DMS53 (cell line): Measurements from ENCODE around the gene TRAF2.

Source experiments
- DNase-seq: peaks from one replicate; lab custom pipeline; 2025; lab: John Stamatoyannopoulos, UW

TRAF2 gene

DNA sequence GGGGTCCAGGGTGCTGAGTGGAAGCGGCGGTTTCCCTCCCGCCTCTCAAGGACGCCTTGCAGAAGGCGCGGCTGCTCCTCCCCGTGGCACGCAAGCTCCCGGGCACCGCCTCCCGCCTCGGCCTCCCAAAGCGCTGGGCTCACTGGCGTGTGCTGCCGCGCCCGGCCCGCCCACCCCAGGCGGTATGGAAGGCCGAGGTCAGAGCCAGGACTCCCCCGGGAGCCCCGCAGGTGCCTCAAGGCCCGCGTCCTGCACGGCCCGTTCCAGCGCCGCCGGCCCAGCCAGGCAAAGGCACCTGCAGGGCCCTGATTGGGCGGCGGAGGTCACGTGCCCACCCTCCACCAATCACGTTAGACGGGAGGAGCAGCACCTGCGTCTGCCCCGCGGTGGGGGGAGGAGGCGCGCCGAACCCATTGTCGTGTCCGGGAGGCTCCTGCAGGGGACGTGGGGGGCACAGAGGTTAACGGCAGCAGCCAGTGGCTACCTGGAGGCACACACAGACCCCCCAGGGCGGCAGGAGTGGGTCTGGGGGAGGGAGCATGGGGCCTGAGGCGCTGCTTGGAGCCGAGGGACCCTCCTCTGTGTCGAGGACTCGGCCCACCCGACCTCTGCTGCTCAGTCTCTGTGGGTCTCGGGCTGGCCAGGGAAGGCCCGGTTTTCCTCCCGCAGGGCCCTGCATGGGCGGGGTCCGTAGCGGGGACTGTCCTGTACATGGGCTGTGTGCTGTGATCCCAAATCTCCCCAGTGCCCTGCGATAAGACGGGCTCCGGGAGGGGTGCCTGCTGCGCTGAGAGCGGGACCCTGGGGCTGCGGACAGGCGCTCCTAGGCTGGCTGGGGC lies 63.7 kb downstream of the TRAF2 start:
- peak; percentile 99 for DNase-seq

DNA sequence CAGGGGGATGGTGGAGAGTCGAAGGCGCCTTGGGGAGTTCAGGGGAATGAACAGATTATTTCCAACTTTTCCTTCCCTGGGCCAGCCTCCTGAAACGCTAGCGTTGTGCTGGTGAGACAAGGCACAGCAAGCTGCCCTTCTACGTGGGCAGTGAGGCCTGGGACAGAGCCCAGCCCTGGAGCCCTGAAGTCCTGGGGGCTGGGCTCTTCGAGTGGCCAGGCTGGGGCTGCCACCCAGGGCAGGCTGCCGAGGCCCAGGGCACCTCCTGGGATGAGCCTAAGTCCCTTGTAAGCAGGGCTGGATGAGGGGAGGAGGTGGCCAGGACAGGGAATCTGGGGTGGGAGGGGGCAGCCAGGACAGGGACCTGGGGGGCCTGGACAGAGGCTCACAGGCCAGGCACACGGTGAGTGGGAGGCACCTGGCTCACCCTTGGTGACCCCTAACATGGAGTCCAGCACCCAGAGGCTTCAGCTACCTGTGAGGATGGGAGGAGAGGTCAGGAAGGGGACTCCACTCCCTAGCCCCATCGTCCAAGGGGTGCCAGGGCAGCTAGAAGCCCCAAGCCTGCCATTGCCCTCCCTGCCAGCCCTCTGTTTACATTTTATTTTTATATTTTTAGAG lies 64.5 kb downstream of the TRAF2 start:
- peak; percentile 68 for DNase-seq

DNA sequence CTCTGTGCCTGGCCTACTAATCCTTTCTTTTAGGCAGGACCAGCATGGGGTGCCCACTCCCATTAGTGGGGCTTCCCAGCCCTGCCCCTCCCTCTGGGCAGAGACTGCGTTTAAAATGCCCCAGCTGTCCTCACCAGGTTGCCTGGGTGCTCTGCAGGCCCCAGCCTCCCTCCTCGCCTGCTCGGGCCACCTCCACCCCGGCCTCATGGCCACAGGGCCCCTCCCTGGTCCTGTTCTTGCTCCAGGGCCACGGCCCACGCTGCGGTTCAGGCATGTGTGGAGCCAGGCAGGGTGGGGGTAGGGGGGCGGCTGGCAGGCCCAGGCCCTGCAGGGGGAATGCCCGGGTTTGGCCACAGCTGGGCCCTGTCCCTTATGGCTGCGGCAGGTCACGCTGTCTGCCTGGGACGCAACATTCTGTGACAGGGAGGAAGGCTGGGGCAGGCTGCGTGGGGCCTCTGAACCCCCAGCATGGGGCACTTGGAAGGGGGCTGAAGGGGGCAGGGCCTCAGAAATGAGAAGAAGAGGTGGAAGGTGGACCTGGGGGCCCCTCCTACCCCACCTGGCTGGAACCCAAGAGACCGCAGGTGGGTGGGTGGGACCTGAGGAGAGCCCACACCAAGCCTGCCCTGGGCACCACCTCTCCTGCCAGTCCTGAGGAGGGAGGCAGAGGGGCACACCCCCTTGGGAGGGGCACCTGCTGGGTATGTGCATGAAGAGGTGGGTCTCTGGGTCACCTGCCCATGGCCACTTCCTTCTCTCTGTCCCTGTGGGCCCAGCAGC lies 65.4 kb downstream of the TRAF2 start, which contains the start of gene LCN12:
TSS of gene LCN12 (plus strand) at position 733 of the 780 bp plus-strand sequence. CDS start 55 bp downstream, outside the sequence.
- DNase-seq, result no peak

DNA sequence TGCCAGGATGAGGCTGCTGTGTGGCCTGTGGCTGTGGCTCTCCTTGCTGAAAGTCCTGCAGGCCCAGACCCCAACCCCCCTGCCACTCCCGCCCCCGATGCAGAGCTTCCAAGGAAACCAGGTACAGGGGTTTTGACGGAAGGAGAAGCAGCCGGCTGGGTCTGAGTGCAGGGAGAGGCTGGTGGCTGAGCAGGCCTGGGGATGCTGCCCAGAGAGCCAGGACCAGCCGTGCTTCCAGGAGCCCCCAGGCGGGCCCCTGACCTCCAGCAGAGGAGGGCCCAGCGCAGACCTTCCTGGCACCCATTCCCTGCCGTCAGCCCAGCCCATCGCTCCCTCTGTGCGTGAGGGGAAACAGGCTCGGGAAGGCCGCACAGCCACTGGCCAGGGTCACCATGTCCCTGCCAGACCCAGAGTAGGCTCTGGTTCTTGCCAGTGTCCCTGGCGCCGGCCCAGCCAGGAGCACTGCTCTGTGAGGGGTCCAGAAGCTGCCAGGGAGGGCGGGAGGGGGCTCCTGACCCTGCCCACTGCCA lies 66.1 kb downstream of the TRAF2 start:
- no peak for DNase-seq

DNA sequence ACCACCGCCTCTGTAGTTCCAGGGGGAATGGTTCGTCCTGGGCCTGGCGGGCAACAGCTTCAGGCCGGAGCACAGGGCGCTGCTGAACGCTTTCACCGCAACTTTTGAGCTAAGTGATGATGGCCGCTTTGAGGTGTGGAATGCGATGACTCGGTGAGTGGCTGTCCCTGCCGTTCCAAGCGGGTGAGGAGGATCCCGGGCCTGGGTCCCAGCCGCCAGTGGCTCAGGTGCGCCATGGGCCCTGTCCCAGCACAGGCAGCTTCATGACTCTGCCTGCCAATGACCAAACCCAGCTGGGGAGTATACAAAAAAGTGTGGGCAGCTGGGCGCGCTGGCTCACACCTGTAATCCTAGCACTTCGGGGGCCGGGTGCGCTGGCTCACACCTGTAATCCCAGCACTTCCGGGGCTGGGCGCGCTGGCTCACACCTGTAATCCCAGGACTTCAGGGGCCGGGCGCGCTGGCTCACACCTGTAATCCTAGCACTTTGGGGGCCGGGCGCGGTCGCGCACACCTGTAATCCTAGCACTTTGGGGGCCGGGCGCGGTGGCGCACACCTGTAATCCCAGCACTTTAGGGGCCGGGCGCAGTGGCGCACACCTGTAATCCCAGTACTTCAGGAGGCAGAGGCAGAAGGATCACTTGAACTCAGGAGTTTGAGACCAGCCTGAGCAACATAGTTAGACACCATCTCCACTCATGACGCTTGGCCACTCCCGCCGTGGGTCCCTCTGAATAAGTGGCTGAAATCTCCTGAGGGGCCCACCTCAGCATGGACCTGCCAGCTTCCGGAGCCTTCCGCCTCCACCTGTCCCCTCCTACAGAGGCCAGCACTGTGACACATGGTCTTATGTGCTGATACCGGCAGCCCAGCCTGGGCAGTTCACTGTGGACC lies 66.8 kb downstream of the TRAF2 start:
- DNase-seq, result no peak

DNA sequence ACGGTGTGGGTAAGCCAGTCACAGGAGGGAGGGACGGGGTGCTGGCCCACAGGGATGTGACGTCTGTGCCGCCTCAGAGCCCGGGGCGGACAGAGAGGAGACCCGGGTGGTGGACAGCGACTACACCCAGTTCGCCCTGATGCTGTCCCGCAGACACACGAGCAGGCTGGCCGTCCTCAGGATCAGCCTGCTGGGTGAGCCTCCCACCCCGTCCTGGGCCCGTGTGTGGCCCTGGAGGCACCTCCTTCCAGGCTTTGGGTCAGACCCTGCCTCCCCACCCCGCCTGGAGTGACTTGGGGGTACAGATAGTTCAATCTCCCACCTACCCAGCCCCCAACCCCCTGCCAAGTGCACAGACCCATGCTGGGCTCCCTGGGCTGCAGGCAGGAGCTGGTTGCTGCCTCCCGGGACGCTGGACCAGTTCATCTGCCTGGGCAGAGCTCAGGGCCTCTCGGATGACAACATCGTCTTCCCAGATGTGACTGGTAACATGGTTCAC lies 67.5 kb downstream of the TRAF2 start:
- no peak for DNase-seq

DNA sequence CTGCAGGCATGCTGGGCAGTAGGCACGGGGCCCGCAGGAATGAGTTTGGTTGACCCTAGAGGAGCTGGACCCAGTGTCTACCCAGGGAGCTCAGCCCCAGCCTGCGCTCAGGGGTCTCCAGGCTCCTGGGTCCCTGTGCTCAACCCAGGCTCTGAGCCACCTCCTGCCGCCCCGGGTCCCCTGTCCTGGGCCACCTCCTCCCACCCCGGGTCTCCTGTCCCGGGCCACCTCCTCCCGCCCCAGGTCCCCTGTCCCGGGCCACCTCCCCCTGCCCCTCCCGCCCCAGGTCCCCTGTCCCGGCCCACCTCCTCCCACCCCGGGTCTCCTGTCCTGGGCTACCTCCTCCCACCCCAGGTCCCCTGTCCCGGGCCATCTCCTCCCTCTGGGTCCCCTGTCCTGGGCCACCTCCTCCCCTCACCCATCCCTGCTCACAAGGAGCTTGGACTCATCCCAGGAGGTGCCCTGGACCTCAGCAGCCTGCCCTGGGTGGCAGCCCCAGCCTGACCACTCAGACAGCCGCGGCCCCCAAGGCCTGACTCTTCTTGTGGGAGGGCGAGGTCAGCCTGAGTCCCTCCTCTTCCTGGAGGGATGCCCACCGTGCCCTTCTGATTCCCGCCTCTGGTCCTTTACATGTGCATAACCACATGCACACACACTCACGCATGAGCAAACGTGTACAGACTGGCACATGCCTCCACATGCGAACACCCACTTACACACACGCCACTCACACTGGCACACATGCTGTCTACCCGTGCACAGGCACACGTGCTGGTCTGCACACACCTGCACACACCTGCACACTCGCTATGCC lies 68.2 kb downstream of the TRAF2 start:
- DNase-seq, result no peak

DNA sequence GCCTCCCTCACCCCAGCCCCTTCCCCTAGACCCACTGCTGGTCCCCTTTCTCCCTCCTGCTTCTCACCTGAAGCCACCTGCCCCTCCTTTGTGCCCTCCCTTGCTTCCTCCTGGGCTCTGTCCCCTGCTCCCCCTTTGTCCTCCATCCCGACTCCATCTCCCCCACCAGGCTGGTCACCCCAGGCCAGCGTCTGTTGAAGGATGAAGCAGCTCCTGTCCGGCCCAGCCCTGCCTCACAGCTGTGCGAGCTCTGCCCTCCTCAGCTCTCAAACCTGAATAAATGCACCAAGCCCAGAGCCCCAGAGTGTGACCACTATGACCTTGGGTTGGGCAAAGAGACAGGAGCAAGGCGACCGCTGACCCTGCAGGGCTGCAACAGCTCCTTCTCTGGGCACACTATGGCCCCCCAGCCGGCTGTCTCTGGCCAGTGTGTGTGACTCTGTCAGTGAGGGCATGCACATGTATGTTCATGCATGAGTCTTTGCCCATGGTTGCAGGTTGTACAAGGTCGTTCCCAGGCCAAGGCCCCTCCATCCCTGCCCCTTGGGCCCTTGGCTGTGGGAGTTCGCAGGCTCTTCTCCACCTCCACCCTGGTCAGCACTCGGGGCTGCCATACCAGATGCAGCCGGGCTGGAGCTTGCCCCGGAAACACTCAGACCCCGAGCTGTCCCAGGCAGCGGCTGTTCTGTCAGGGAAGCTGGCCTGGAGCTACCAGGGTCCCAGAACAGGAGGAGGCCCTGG lies 69.1 kb downstream of the TRAF2 start:
- DNase-seq, result no peak

DNA sequence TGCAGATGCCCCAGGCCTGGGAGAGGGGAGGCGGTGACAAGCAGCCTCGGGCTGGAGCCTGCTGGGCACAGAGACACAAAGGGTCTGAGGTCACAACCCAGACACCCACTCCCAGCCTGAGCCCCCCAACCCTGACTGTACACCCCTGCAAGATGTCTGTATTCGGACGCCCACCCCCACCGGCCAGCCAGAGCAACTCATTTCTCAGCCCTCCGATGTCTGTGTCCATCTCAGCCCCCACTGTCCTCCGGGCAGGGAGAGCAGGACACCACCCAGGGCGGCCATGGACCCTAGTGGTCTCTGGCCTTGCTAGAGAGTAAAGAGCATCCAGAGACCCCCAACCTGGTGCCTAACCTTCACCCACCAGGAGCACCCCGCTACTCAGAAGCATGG lies 69.6 kb downstream of the TRAF2 start:
- no peak for DNase-seq

DNA sequence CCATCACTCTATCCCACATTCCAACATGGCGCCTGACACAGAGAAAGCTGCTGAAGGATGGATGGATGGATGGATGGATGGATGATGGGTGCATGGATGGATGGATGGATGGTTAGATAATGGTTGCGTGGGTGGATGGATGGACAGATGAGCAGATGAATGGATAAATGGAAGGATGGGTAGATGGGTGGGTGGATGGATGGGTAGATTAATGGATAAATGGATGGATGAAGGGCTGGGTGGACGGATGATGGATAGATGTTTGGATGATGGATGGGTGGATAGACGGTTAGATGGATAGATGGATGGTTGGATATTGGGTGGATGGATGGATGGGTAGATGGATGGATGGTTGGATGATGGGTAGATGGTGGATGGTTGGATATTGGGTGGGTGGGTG lies 70.3 kb downstream of the TRAF2 start:
- no peak for DNase-seq

DNA sequence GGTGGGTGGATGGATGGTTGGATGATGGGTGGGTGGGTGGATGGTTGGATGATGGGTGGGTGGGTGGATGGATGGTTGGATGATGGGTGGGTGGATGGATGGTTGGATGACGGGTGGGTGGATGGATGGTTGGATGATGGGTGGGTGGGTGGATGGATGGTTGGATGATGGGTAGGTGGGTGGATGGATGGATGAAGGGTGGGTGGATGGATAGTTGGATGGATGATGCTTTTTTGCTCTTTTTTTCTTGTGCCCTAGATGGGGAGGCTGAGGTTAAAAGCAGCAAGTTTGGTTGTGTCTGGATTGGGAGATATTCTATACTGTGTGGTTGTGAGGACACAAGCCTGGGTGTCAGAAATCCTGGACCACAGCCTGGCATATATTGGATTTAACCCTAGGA lies 71.1 kb downstream of the TRAF2 start:
- DNase-seq, result no peak

DNA sequence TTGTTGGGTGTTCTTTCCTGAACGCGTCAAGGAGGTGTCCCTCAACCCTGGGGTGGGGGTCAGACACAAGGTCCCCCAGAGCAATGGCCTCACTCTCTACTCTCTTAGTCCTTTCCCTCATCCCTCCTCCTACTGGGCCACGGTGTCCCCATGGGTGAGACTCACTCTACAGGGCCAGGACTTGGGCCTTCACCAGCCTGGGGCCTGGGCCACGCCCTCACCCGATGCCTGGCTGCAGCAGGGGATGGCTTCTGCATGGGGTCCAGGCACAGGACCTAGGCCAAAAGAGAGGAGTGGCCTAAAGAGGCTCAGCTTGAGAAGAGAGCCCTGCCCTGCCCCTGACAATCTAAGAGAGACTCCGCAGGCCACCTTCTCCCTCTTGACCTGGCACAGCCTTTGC lies 71.6 kb downstream of the TRAF2 start:
- DNase-seq, result no peak

DNA sequence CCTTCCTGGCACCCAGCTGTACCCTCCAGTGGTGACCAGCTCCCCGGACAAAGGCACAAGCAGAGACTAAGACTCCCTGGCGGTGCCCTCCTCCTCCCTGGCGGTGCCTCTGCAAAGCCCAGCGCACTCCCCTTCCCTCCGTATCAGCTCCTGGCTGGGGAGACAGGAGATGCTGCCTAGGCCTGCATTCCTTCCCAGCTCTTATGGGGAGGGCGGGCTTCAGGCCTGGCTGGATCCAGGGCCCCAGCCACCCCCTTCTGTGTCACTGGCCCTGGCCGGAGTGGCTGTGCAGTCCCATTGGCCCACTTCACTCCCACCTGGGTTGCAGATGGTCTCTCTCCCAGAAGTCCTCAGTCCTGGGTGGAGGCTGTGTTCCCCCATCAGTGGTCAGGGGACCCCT lies 72.2 kb downstream of the TRAF2 start:
- DNase-seq, result no peak

DNA sequence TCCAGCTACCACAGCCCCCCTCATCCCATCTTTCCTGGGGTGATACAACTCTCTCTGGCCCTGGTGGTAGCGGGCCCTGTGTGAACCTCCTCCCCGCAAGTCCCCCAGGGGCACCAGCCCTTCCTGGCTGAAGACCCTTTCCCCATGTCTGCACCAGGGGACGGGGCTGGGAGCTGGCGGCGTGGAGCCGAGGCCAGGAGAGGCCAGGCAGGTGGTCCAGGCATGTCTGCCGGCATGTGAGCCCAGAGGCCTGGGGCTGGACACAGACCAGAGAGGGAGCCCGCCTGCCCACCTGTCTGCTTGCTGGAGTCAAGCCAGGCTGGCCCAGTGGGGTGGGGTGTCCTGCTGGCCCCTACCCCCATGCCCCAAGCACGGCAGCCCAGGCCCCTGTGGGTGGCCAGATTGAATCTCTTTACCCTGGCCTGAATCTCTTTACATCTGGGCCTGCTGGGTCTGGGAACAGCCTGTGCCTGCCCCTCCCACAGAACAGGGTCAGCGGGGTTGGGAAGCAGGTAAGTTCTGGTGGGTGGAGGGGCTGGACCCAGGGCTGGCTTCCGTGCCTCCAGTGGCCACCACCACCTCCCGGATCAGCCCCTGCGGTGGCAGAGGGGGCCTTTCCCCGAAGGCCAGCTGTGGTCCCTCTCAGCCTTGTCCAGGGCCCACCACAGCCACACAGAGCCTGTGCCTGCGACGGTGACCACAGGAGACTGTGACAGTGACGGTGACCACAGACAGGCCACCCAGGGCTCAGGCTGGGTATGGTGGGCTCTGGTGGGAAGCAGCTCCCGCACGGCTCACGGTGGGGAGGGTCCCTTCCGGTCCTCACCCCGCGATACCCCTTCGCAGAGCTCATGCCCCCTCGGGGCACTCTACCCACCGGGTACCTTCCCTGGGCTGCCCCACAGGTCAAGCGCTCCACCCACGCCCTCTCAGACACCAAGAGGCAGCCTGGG lies 72.9 kb downstream of the TRAF2 start:
- no peak for DNase-seq

DNA sequence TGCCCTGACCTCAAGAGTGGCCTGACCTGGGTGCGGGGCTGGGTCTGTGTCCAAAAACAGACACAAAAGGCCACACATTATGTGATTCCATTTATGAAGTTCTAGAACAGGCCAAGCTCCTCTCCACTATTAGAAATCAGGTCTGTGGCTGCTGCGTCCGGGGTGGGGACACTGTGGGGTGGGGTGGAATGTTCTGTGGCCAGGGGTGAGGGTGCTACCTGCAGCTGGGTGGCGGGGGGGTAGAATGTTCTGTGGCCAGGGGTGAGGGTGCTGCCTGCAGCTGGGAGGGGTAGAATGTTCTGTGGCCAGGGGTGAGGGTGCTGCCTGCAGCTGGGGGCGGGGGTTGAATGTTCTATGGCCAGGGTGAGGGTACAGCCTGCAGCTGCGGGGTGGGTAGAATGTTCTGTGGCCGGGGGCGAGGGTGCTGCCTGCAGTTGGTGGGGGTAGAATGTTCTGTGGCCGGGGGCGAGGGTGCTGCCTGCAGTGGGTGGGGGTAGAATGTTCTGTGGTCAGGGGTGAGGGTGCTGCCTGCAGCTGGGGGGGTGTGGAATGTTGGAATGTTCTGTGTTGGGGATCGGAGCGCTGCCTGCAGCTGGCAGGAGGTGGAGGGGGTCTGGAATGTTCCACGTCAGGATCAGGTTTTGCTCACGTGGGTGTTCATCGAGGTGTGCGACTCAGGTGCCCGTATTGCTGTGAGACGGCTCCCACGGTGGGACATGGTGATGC lies 74.1 kb downstream of the TRAF2 start:
- no peak for DNase-seq

DNA sequence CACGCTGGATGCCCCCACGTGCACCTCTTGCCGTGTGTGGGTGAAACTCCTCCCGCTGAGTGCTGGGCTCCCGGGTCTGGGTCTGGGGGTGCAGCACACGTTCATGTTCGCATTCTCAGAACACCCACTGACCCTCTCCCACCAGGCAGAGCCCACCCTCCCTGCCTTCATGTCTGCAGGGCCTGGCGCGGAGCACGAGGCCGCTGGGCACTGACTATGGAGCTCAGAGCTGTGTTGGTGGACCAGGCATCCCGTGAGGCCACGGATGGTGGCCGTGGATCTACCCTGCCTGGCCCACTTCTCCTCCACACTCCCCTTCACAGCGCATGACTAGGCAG lies 74.6 kb downstream of the TRAF2 start:
- DNase-seq, result no peak

DNA sequence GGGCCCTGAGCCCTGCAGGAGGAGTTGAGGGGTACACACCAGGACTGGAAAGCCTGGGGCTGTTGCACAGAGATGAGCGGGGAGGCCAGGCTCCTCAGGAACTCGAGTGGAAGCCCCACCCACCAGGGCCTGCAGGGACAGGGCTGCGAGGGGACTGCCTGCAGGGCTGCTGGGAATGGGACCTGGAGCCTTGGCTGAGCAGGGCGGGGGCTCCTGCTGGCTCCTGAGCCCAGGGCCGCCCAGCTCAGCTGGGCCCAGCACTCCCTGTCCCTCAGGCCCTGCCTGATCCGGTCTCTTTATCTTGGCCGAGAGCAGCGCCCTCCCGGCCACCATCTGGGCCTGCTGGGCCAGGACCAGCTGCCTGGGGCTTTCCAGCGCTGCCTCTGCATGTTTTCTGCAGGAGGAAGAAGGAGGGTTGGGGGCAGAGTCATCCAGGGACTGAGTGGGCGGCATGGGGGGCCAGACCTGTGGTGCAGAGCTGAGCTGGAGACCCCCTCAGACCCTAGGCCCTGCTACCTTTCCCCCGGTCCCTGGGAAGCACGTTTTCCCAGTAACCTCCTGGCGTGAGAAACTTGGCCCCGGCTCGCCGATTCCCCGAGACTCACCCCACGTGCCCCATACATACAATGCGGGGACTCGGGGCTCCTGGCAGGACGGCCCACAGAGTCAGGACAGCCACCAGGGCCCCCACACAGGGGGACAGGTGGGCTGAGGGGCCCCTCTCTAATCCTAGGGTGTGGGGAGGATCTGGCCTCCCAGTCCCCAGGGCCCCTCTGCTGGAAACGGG lies 75.2 kb downstream of the TRAF2 start:
- no peak for DNase-seq
